NOMO-1 treated with DMSO at 0.1 percent for 48 hours (cell line): ENCODE measurements around the gene SPOCD1.

ENCODE experiments used
- DNase-seq: peaks from one replicate; lab custom pipeline; 2025; ENCODE audit not compliant: unreplicated experiment; lab: John Stamatoyannopoulos, UW

SPOCD1 gene

DNA sequence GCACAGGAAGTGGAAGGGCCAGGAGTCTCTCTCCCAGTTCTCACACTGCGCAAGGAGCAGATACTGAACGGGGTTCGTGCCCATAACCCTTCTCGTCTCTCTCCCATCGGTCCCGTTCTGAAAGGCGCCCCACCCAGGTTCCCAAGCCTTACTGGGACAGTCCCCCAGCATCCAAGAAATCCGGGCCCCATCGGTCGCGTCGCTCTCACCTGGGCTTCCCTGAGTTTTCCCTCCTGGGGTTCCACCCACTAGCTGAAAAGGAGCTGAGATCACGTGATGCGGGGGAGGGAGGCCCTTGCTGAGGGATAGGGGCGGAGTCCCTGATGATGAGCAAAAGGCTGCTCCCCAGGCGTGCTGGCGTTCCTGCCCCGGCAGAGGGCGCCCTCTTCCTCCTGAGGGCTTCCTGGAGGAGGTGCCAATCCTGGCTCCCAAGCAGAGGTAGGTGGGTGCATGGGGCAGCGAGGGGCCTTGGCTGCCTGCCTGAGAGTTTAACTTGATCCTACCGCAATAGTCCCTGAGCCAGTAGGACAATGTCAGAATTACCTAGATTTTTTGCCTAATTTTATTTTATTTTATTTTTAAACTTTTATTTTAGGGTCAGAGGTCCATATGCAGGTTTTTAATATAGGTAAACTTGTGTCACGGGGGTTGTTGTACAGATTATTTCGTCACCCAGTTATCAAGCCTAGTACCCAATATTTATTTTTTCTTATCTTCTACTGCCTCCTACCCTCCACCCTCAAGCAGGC lies at the start of gene SPOCD1:
Gene SPOCD1 (minus strand): TSS at position 271 of the 749 bp plus-strand sequence. CDS start 689 bp downstream, outside the sequence.
- peak; percentile 63 for DNase-seq

DNA sequence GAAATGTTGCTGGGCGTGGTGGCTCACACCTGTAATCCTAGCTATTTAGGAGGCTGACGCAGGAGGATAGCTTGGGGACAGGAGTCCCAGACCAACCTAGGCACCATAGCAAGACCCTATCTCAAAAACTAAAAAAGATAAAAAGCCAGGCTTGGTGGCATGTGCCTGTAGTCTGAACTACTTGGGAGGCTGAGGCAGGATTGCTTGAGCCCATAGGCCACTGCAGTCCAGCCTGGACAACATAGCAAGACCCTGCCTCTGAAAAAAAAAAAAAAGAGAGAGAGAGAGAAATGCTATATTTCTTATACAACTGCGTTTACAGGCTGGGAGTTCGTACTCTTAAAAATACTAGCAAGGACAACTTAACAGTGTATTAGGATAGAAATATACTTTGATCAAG lies 46.2 kb upstream of the SPOCD1 start:
- no peak for DNase-seq

DNA sequence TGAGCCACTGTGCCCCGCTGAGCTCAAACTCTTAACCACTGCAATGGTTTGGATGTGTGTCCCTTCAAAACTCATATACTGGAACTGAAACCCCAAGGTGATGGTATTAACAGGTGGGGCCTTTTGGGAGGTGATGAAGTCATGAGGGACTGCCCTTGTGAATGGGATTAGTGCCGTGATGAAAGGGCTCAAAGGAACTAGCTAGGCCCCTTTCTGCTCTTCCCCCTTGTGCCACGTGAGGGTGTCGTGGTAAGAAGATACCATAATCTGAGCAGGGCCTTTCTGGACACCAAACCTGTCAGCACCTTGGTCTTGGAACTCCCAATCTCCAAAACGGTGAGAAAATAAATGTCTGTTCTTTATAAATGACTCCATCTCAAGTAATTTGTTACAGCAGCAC lies 45.5 kb upstream of the SPOCD1 start:
- DNase-seq: no peak

DNA sequence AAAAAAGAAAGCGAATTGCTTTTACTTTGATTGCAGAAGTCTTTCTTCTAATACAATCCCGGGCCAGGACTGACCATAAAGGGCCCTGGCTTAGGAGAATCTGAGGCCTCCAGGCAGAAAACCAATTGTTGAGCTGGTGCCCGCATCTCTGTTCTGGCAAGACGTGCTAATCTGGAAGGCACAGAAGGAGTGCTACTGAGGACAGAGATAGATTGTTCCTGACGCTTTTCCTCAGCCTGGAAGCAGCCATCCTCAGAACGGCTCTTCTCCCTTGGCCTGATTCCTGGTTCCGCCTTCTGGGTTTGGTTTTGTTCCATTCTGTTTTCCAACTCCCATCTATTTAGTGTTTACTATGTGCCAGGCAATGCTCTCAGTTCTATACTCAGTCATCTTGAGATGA lies 44.8 kb upstream of the SPOCD1 start:
- no peak for DNase-seq

DNA sequence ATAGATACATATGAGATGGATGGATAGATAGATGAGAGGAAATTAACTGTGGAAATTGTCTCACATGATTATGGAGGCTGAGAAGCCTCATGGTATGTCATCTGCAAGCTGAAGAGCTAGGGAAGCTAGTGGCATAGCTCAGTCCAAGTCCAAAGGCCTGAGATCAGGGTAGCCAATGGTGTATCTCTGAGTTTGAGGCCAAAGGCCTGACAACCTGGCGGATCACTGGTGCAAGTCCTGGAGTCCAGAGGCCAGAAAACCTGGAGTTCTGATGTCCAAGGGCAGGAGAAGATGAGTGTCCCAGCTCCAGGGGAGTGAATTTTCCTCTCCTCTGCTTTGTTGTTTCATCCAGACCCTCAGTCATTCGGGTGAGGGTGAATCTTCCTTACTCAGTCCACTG lies 43.9 kb upstream of the SPOCD1 start:
- DNase-seq: no peak

DNA sequence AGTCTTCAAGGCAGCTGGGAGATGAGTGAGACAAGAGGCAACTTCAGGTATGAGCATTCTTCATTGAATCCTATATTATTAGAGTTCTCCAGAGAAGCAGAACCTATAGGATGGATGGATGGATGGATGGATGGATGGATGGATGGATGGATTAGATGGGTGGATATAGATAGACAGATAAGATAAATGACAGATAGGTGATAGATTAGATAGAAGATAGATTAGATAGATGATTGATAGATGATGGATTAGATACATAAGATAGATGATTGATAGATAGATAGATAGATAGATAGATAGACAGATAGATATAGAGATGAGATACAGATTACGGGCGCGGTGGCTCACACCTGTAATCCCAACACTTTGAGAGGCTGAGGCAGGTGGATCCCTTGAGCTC lies 43.2 kb upstream of the SPOCD1 start:
- DNase-seq: no peak

DNA sequence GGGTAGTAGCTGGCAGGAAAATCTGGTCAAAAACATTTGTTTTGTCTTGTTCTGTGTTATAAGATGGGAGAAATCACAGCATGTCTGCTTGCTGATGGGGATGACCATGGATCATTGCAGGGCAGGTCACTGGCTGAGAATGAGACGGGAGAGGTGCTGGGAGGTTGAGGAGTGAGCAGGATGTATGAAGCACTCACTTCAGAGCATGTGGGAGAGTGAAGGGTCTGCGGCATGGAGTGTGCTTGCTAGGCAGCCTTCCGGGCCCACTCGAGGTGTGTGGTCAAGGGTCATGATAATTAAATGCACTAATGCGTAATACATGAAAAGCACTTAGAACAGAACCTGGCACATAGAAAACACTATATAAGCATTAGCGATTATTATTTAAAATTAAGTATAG lies 42.0 kb upstream of the SPOCD1 start:
- no peak for DNase-seq

DNA sequence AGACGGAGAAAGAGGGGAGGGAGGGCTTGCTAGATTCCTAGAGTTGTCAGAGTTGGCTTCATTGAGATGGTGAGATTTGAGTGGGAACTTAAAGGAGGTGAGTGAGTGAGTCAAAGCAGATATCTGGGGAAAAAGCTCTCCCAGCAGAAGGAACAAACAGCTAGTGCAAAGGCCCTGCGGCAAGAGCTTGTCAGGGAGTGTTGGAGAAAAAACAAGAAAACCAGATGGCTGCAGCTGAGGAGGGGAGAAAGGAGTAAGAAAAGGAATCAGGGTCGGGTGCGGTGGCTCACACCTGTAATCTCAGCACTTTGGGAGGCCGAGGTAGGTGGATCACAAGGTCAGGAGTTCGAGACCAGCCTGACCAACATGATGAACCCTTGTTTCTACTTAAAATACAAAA lies 40.3 kb upstream of the SPOCD1 start:
- DNase-seq: no peak

DNA sequence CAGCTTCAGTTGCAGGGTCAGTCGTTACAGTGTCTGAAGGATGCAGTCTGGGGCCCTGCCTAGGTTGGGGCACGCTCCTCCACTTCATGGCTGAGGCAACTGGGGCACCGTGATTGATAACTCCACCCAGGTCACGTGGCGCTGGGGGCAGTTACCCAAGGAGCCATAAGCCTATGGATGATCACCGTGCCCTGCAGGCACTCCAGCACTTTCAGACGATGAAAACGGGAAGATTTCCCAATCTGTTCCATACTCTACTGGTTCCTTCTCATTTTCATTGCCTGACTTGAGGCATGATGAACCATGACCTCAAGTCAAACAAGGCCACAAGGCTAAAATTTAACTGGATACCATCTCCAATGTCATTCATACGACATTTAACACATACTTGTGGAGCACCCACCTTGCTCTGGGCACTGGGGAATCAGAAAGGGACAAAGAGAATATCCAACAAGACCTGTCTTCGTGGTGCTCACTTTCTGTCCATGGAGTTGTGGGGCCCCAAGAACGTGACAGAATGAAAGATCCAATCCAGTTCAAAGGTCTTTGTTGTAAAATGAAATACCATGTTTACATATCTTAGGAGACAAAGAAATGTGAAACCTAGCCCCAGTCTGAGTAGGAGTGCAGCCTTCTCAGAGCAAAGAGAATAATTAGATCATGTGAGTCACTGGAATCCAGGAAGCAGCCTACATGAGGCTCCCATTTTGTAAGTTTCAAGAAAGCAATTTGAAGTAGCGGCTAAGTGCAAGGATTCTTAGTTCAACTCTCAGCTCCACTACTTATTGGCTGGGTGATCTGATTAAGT lies 39.4 kb upstream of the SPOCD1 start:
- DNase-seq: no peak

DNA sequence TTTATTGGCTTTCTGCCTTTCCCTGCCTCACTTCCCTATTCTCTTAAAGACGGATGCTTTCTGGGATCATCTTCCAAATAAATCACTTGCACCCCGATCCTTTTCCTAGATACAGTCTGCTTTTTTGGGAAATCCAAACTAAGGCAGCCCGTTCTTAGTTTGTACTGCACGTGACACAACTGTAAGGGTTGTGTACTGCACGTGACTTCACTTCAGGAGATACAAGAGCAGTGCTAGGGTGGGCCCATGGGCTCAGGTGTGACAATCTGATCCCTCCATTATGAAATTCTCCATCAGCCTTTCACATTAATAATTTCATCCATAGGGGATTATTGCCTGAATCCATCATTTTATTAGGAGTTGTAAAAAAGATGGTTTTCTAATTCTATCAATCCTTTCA lies 33.8 kb upstream of the SPOCD1 start:
- DNase-seq: no peak

DNA sequence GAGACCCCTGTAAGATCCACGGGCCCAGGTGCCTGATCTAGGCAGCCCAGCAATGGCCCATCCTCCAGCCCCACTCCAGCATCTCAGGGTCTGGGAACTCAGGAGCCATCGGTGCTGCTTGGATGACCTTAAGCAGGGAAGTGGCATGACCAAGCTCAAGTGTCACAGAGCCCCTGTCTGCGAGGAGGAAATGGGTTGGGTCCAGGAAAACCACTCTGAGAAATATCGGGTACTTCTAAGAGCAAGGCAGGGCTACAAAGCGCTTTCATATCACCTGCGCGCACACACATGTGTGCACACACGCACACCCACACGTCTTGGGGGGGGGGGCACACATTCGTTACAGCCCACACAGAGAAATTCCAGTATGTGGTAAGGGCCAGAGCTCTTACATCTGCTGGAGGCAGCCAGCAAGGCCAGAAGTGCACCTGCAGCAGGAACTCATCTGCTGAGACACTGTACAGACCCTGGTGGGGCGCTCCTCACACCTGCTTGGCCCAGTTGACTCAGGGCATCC lies 32.6 kb upstream of the SPOCD1 start:
- no peak for DNase-seq

DNA sequence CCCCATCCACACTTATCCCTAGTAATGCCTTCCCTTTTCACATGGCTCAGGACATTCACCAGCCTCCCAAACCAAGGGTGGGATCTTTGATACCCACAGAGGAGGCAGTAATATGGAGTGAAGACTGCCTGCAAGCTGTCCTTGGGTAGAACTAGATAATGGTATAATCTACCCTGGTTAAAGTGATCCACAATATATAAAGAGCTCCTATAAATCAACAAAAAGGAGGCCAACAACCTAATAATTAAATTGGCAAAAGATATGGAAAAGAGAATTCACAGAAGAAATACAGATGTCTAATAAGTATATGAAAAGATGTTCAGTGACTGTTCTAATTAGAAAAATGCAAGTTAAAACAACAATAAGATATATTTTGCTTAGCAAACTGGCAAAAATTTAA lies 30.7 kb upstream of the SPOCD1 start:
- DNase-seq: no peak

DNA sequence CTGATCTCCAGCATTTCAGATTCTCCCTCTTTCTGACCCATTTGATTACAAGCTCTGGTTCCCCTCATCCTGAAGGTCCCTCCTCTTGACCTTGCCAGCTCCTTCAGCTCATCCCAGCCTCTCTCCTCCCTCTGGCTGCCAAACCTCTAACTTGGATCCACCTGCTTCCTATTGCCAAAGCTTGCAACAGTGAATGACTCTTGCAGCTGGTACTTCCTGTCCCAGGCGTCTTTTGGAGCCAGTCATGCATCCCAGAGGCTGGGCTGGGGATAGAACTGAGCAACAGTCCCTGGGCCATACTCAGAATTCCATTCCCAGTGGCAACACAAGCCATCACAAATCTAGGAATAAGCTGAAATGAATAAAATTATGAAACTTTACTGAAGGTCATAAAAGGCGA lies 27.7 kb upstream of the SPOCD1 start:
- DNase-seq: no peak

DNA sequence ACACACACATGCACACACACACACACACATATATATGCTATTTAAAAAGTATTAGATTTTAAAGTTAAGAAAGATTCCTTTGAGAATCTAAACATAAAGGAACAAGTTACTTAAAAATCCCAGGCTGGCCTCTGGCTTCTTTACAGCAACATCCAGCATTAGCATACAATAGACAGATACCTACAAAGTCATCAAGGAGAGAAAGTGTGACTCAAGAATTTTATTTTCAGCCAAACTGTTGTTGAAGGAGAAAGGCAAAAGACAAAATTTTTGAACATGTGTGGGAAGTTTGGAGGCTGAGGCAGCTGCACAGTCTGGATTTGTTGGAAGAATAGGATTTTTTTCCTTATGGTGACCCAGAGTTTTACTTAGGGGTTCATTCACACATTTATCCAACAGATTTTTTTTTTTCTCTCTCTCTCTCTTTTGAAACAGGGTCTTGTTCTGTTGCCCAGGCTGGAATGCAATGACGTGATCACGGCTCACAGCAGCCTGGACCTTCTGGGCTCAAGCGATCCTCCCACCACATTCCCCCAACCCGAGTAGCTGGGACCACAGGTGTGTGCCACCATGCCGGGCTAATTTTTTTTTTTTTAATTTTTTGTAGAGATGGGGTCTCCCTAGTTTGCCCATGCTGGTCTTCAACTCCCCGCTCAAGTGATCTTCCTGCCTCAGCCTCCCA lies 24.0 kb upstream of the SPOCD1 start:
- DNase-seq: no peak

DNA sequence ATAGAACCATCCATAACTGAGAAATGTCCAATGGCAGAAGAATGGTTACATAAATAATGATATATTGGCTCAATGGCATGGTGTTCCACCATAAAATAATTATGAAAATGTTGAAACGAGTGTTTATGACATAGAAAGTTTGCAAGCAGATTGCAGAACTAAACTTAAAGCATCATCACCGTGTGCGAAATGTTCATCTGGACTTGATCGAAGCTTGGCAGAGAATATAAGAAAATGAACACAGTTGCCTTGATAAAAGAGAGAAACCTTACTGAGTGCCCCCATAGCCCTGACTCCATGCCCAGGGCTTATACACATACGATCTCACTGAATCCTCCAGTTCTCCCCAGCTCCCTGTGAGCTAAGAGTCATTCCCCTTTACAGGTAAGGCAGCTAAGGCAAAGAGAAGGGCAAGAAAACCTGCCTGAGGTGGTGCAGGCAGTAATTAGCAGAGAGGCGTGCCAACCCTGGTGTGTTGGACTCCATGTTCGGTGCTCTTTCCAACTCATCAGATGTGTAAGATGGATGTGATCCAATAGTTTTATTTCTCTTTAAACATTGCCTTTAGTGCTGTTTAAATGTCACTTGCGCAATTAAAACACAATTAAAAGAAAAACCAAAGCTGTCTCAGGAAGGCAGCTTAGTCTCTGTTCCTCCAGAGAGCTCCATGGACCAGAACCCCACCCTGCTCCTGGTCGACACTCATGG lies 21.8 kb upstream of the SPOCD1 start:
- no peak for DNase-seq

DNA sequence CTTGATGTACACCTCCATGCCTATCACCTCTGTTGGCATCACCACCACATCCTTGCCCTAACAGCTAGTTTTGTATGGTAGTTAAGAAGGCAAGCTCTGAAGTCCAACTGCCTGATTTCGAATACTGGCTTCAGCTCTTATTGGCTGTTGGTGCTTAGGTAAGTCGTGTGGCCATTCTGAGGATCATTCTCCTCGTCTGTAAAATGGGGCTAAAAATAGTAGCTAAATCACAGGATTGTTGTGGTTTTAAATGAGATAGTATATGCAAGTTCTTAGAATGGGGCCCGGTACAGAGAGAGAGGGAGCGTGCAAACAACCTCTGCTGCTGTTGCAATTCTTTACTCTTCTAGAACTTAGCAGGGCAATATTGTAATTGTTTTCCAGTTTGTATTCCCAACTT lies 20.8 kb upstream of the SPOCD1 start:
- no peak for DNase-seq

DNA sequence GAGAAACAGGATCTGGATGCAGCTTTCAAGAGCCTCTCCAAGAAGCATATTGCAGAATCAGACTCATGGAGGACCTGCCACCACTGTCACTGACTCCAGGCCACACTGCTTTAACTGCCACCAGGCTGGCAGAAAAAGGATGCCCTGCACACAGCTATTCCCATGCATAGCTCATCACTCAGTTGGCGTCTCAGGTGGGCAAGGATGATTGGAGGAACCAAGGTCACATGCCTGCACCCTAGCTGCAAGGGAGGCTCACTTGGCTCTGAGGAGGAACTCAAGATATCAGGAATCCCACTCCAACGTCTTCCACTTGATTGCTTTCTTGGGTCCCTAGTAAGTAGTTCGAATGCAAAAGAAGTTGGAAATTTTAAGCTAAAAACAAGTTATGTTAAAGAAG lies 19.6 kb upstream of the SPOCD1 start:
- DNase-seq: no peak

DNA sequence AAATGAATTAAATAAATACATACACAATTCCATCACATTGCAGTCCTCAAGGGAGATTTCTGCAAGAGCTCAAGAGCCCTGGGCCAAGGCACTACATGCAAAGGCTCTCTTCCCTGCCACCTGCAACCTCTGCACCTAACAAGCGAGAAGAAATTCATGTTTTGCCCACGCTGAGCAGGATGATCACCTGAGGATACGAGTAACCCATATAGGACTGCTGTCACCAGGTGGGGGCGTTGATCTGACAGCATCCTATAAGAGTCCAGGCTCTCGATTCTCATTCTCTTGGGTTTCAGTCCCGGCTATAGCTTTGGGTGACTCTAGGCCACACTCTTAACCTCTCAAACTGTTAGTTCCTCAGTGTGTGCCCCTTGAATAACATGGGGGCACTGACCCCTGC lies 18.7 kb upstream of the SPOCD1 start:
- DNase-seq: no peak

DNA sequence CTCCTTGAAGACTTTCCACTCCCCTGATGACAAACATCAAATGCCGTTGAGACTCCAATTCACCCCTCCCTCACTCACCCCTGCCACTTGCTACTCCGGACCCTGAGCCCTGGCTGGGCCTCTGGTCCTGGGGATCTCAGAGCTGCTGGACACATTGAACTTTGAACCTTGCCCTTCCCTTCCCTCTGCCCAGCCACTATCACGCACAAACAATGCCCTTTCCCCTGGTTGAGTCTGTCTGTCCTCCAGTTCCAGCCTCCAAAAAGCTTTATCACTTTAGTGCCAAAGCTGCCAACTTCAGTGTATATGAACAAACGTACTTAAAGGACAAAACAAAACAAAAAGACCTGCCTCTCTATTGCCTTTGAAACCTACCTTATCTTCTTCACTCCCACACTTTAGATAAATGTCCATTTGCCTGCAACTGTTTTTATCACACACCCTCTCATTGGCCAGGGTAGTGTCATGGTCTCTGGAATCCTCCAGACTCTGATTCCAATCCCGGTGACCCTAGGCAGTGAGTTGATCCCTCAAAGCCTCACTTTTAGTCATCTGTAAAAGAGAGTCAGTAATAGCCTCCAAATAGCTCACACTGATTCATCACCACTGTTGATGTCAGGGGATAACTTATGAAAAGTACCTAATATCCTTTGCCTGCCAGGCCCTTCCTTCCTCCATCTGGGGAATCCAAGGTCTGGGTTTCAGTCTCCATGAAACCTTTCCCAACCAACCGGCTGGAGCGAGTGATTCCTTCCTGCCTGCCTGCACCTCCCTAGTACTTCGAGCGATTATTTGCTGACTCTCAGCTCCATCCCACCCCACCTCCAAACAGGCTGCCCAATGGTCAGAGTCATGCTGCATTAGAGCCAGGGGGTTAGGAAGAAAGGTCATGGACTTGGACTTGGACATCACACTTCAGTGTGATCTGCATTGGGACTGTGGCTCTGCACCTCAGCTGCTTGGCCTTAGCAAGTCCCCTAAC lies 15.9 kb upstream of the SPOCD1 start:
- no peak for DNase-seq

DNA sequence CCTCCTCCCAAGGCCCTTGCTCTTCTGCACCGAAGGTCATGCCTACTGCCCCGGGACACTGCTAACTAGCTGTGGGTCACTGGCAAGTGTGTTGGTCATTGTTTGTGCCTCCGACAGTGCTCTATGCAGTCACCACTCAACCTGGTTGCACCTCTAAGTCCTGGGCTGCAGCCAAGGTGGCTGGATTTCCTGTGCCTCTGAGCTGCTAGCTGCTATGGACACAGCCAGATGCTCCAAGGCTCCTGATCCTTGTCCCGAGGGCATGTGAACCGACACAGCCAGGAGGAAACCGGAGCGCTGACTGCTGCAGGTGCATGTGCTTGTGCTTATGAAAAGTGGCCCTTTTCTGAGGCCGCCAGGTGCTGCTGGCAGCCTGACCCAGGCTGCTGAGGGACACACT lies 14.7 kb upstream of the SPOCD1 start:
- DNase-seq: no peak
